Stomach (tissue), 4 donors: ENCODE data around the gene ARG2.

ENCODE experiments used
- CTCF ChIP-seq, 7 experiments: fragments of 450-650 bp in 4 of 7; fragments of 200-600 bp in 3 of 7; sonication (generic) in 3 of 7; IDR thresholded peaks; one replicate each; pipeline ENCODE4 v1.5.1; 2016 to 2019; ENCODE audit warnings: antibody characterized with exemption in 7 of 7, control low read depth in 2 of 7, mild to moderate bottlenecking in 1 of 7
- POLR2A ChIP-seq, 4 donors: fragments of 450-650 bp; IDR thresholded peaks; one replicate each; pipeline ENCODE4 v1.6.1; 2016; ENCODE audit warnings: antibody characterized with exemption in 4 of 4, control low read depth in 2 of 4, mild to moderate bottlenecking in 1 of 4, moderate library complexity in 1 of 4
- POLR2AphosphoS5 ChIP-seq, 3 donors: sonication (generic); formaldehyde crosslinking; IDR thresholded peaks; one replicate each; pipeline ENCODE4 v1.6.1; 2016; ENCODE audit warnings: antibody characterized with exemption in 3 of 3

- TF ChIP-seq POLR2AphosphoS5 (IDR thresholded peaks at IDR 0.05) = no peak
- TF ChIP-seq POLR2A (IDR thresholded peaks at IDR 0.05) = no peak
- TF ChIP-seq CTCF (IDR thresholded peaks at IDR 0.05) = peak in 5 of 7 experiments; percentile 30 to 77 (median 45)
These were observed 47.2 kb downstream of the ARG2 start for GRCh38 chr14:67666750-67667449.
